Panc1 (cell line): Measurements from ENCODE around the gene LRP1B. TPM values are rescaled to one million over a fixed set of nuclear protein-coding genes. Genes with fewer than 3 reads are reported as not detected.

ENCODE experiments used
- ATAC-seq: fragments of 200-7000 bp; cut with Tn5 transposase; 2 replicates; pipeline ENCODE4 v1.9.1; 2020; ENCODE audit warnings: mild to moderate bottlenecking, moderate library complexity
- Bru-seq: library from RNA; stranded (reverse); fragments of 400-500 nt; gene quantifications from one replicate; lab custom pipeline; 2021; lab: Mats Ljungman, UMichigan
- BruChase-seq, 2 experiments: library from RNA; stranded (reverse); fragments of 400-500 nt; gene quantifications; one replicate each; lab custom pipeline; 2021; lab: Mats Ljungman, UMichigan
- BruUV-seq: library from RNA; stranded (reverse); fragments of 400-500 nt; replicated peaks from 2 replicates; lab custom pipeline; 2021; lab: Mats Ljungman, UMichigan
- CTCF ChIA-PET: fragments of 300-600 bp; sonication (Branson Sonifier 250); formaldehyde crosslinking; loops from one replicate; lab custom pipeline; 2022; ENCODE audit warnings: antibody characterized with exemption; lab: Charles Lee
- POLR2A ChIA-PET: fragments of 300-600 bp; sonication (Branson Sonifier 250); formaldehyde crosslinking; loops from one replicate; lab custom pipeline; 2022; ENCODE audit warnings: antibody characterized with exemption; lab: Charles Lee
- DNase-seq: peaks from one replicate; pipeline ENCODE4 v3.0.0-alpha.2; 2010; ENCODE audit warnings: low read depth, low spot score
- H3K27ac ChIP-seq: 2 replicates; pipeline ENCODE4 v1.5.1; 2011; ENCODE audit warnings: mild to moderate bottlenecking, low read length, inconsistent platforms
- H3K27me3 ChIP-seq: fragments of 200-500 bp; sonication (Bioruptor generic); 2 replicates; pipeline ENCODE4 v1.6.0; 2014; ENCODE audit warnings: low read length, inconsistent platforms; ENCODE audit not compliant: control insufficient read depth, insufficient read depth
- H3K36me3 ChIP-seq: fragments of 200-500 bp; sonication (Bioruptor generic); 2 replicates; pipeline ENCODE4 v1.5.1; 2014; ENCODE audit warnings: inconsistent platforms, mild to moderate bottlenecking, low read length, moderate library complexity; ENCODE audit not compliant: control insufficient read depth, insufficient read depth
- H3K4me1 ChIP-seq: 2 replicates; pipeline ENCODE4 v1.5.1; 2011; ENCODE audit warnings: inconsistent platforms, mild to moderate bottlenecking, low read length, moderate library complexity; ENCODE audit not compliant: control insufficient read depth, insufficient read depth
- H3K4me3 ChIP-seq, 2 experiments: 2 replicates each; pipeline ENCODE4 v1.5.1; 2011 to 2012; ENCODE audit warnings: low read depth in 2 of 2, low read length in 2 of 2, mild to moderate bottlenecking in 2 of 2, inconsistent platforms in 1 of 2, moderate library complexity in 1 of 2
- H3K9me3 ChIP-seq: fragments of 200-500 bp; sonication (Bioruptor generic); 2 replicates; pipeline ENCODE4 v1.5.1; 2014; ENCODE audit warnings: low read depth, mild to moderate bottlenecking, inconsistent platforms, low read length, moderate library complexity; ENCODE audit not compliant: control insufficient read depth, insufficient read depth
- CTCF ChIP-seq: fragments of 450-650 bp; IDR thresholded peaks from 2 replicates; pipeline ENCODE4 v1.5.1; 2017; ENCODE audit warnings: mild to moderate bottlenecking
- POLR2AphosphoS5 ChIP-seq: IDR thresholded peaks from 2 replicates; pipeline ENCODE4 v1.6.1; 2012; ENCODE audit warnings: mild to moderate bottlenecking, low read depth, low read length, moderate library complexity
- REST ChIP-seq, 2 experiments: IDR thresholded peaks; 2 replicates each; pipeline ENCODE4 v1.6.1; 2011 to 2012; ENCODE audit warnings: low read depth in 2 of 2, control low read depth in 1 of 2, low read length in 1 of 2, mild to moderate bottlenecking in 1 of 2, moderate library complexity in 1 of 2; ENCODE audit not compliant: insufficient read depth in 1 of 2
- SIN3A ChIP-seq: IDR thresholded peaks from 2 replicates; pipeline ENCODE4 v1.6.1; 2012; ENCODE audit warnings: low read depth, mild to moderate bottlenecking, low read length, moderate library complexity, borderline replicate concordance; ENCODE audit not compliant: insufficient read depth
- TCF7L2 ChIP-seq: IDR thresholded peaks from 2 replicates; pipeline ENCODE4 v1.6.1; 2011; ENCODE audit warnings: mild to moderate bottlenecking, low read depth, low read length, inconsistent platforms
- in situ Hi-C: cut with HindIII; loops from 2 replicates; pipeline ENCODE4 v1.10.0; 2016; ENCODE audit warnings: low sequenced_read_pairs, low pct_unique_long_range_greater_than_20kb
- intact Hi-C: fragments of 100-400 bp; cut with micrococcal nuclease; formaldehyde crosslinking; loops from one replicate; pipeline ENCODE4 v1.10.0; 2022; ENCODE audit not compliant: unreplicated experiment
- long read RNA-seq: library from polyadenylated mRNA; unstranded; transcript quantifications from one replicate; pipeline ENCODE4 v2.0.0, GENCODE V29; 2021; ENCODE audit not compliant: unreplicated experiment
- polyA plus RNA-seq: library from polyadenylated mRNA; unstranded; fragments of >200 nt; gene quantifications from one replicate; pipeline ENCODE4 v1.2.1, GENCODE V29; 2012; ENCODE audit warnings: missing spikeins; ENCODE audit not compliant: insufficient read length
- total RNA-seq: library from RNA; stranded (reverse); gene quantifications from one replicate; pipeline ENCODE4 v1.2.1, GENCODE V29; 2021; ENCODE audit not compliant: unreplicated experiment

LRP1B gene
- 0.54 TPM for total RNA-seq
- 0.15 TPM for polyA plus RNA-seq
- Bru-seq, nascent RNA = percentile 29 among the genes with signal in this experiment
- BruChase-seq, experiment 1, labeled RNA remaining after a 2-hour chase = percentile 30 among the genes with signal in this experiment
- percentile 23 among the genes with signal in this experiment for BruChase-seq, experiment 2, labeled RNA remaining after a 6-hour chase
- long read RNA-seq = 0 reads

- POLR2A ChIA-PET = interaction anchor here (0.6 kb wide), 1 partner anchor 120 kb away, joined by 3 read pairs; no protein-coding TSS in a partner anchor
- Histone ChIP-seq H3K4me3 (peak within 1 kb of the TSS; percentile 61 to 70), H3K36me3 (no peaks in the 10 kb centered on the region), H3K27ac (peak within 1 kb of the TSS; percentile 68; the same call in 1 of the 2 replicates), H3K9me3 (no peaks in the 10 kb centered on the region), H3K4me1 (peaks cover 4% of the 10 kb centered on the region; the same call in 1 of the 2 replicates), H3K27me3 (peaks cover 8% of the 10 kb centered on the region)
- CTCF ChIA-PET = interaction anchor here (1.3 kb wide), 1 partner anchor 9 kb away, joined by 3 read pairs; no protein-coding TSS in a partner anchor
- ATAC-seq (peak; percentile 83), DNase-seq (no peak)
- in situ Hi-C loops = no loop called here
- intact Hi-C loops = no loop called here
- BruUV-seq = no TSS peak
- no peak for TF ChIP-seq CTCF
- TF ChIP-seq SIN3A = no peak
- no peak for TF ChIP-seq REST (IDR thresholded peaks at IDR 0.05; ENCODE audit: insufficient read depth in 1 of 2, low read depth in 2 of 2, low read length in 1 of 2)
- TF ChIP-seq TCF7L2 = no peak
- no peak for TF ChIP-seq POLR2AphosphoS5
Measured at GRCh38 chr2:142131010-142131669, at the start of gene LRP1B. Gene LRP1B (minus strand): TSS chr2:142131016. CDS start chr2:142130729, 287 bp downstream.

GRCh38 chr2:142179686-142180085 is 48.9 kb upstream of the LRP1B start:
- in situ Hi-C loops = no loop called here
- POLR2A ChIA-PET = no interaction called here
- no peak overlapping the region for H3K27ac ChIP-seq

More at GRCh38 chr2:142179686-142180085, 48.9 kb upstream of the LRP1B start:
- CTCF ChIA-PET = no interaction called here
- Histone ChIP-seq H3K4me1 (no peaks in the 10 kb centered on the region), H3K27me3 (no peaks in the 10 kb centered on the region), H3K9me3 (peaks cover 2% of the 10 kb centered on the region; the same call in 1 of the 2 replicates), H3K36me3 (no peaks in the 10 kb centered on the region), H3K4me3 (no peak overlapping the region)
- BruUV-seq = no TSS peak
- intact Hi-C loops = no loop called here
- no peak for TF ChIP-seq POLR2AphosphoS5
- TF ChIP-seq TCF7L2 = no peak
- TF ChIP-seq CTCF = no peak
- TF ChIP-seq REST (IDR thresholded peaks at IDR 0.05; ENCODE audit: insufficient read depth in 1 of 2, low read depth in 2 of 2, low read length in 1 of 2) = no peak
- no peak for TF ChIP-seq SIN3A
- DNase-seq (no peak), ATAC-seq (no peak)
